Loucy (cell line): ENCODE measurements around the gene PLSCR1.

Source experiments
- CTCF ChIP-seq: fragments of 200-600 bp; sonication (generic); conservative IDR thresholded peaks from 2 replicates; pipeline ENCODE4 v1.5.1; 2014; ENCODE audit warnings: mild to moderate bottlenecking, antibody characterized with exemption, low read length
- EZH2phosphoT487 ChIP-seq: fragments of 200-600 bp; IDR thresholded peaks from 2 replicates; pipeline ENCODE4 v1.6.1; 2018; ENCODE audit warnings: antibody characterized with exemption, mild to moderate bottlenecking, moderate library complexity, borderline replicate concordance

- TF ChIP-seq CTCF = no peak
- TF ChIP-seq EZH2phosphoT487 = no peak
Measured at GRCh38 chr3:146550070-146550615, 5.7 kb upstream of the PLSCR1 start.
